Right lobe of liver (tissue), 6 donors: ENCODE results near the gene WNT1. TPM values are rescaled to one million over a fixed set of nuclear protein-coding genes. Genes with fewer than 3 reads are reported as not detected.

Experiments used
- ATAC-seq, 4 donors: fragments of 200-7000 bp; cut with Tn5 transposase; one replicate each; pipeline ENCODE4 v1.9.1; 2020; ENCODE audit warnings: mild to moderate bottlenecking in 4 of 4, moderate library complexity in 4 of 4
- DNase-seq, 3 donors: peaks; one replicate each; pipeline ENCODE4 v3.0.0-alpha.2; 2020
- H3K27ac ChIP-seq, 3 donors: fragments of 200-600 bp; one replicate each; pipeline ENCODE4 v1.8.0; 2022
- H3K27me3 ChIP-seq, 2 donors: fragments of 200-600 bp; one replicate each; pipeline ENCODE4 v1.8.0; 2022
- H3K36me3 ChIP-seq, 4 donors: fragments of 200-600 bp; sonication (generic) in 1 of 4; one replicate each; pipeline versions ENCODE4 v1.5.1 to v1.8.0; 2017 to 2022; ENCODE audit warnings: control low read depth in 1 of 4
- H3K4me1 ChIP-seq, 4 donors: fragments of 200-600 bp; sonication (generic) in 1 of 4; one replicate each; pipeline versions ENCODE4 v1.5.1 to v1.8.0; 2017 to 2022; ENCODE audit warnings: control low read depth in 1 of 4
- H3K4me3 ChIP-seq, 3 donors: fragments of 200-600 bp; one replicate each; pipeline ENCODE4 v1.8.0; 2022
- H3K9me3 ChIP-seq, 4 donors: fragments of 200-600 bp; sonication (generic) in 1 of 4; one replicate each; pipeline versions ENCODE4 v1.5.1 to v1.8.0; 2017 to 2022; ENCODE audit warnings: control low read depth in 1 of 4
- POLR2A ChIP-seq: fragments of 450-650 bp; IDR thresholded peaks from one replicate; pipeline ENCODE4 v1.6.1; 2017; ENCODE audit warnings: antibody characterized with exemption, mild to moderate bottlenecking
- WGBS: methylation state at CpG from one replicate; pipeline ENCODE4 v1.1.6; 2018; ENCODE audit warnings: low coverage, low lambda C conversion rate; ENCODE audit not compliant: insufficient coverage; ENCODE audit errors: missing lambda C conversion rate; 5-methylcytosine and 5-hydroxymethylcytosine counted together
- intact Hi-C, 2 donors: fragments of 100-400 bp; cut with DNase I; formaldehyde crosslinking; loops; one replicate each; pipeline versions ENCODE4 v1.11.2 to v1.14.1; 2022
- total RNA-seq, 6 experiments: library from RNA; depleted of rRNA in 2 of 6; stranded (reverse); fragments of >200 nt in 2 of 6; fragmentation: NEBNext Ultra II Directional in 3 of 6; extraction: Animal tissue kit (Norgen Biotek cat#: 25700) in 3 of 6; gene quantifications; one replicate each; pipeline versions ENCODE4 v1.1.0 to v1.2.4, GENCODE V29; 2016 to 2023
- TF ChIP-seq, protein P1 (sequence below), 4 donors: fragments of 200-600 bp in 3 of 4; fragments of 450-650 bp in 1 of 4; IDR thresholded peaks; one replicate each; pipeline versions ENCODE4 v1.5.1 to v1.8.0; 2016 to 2022; ENCODE audit warnings: antibody characterized with exemption in 4 of 4, mild to moderate bottlenecking in 2 of 4
- donor health status: DM: no; HTN: yes; CAD: no.
- donor health status: DM: no; HTN: no; CAD: no.
- donor health status: DM: no; HTN: no; CAD: no.
- donor health status: DM: no; HTN: yes; CAD: no.
- donor health status: DM: no; HTN: yes; CAD: no.

WNT1 gene
- total RNA-seq, 6 experiments from 2014 or later, result not detected

DNA sequence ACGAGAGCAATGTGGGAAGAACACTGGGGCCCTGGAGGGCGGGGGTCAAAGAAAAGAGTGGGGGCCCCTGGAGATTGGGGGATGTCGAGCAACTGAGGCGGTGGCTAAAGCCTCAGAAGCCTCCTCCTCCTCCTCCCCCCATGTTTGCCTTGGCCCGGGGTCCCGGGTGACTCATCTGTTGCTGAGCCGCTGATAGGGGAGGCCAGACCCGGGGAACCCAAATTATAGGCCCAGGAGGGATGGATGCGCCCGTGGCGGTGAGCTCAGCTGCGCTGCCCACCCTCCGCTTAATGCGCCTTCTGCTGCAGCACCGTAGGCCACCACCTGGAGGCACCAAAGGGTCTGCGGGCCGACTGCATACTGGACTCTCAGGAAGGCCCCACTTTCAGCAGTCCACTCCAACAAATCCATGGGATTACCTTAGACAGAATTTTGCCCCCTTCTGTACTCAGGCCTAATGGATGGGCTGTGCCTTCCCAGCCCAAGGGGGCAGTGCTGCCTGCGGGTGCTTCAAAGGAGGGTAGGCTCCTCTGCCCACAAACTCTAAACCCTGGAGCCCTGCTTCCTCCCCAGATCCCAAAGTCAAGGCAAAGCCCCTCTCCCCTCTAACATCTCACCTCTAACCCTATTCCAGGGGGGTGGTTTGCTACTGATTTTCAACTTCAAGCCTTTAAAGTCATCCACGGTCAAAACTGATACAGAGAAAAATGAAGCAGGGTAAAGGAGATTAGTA is 4.0 kb upstream of the WNT1 start:
- H3K27ac ChIP-seq, result no peak overlapping the region
- 23% methylated on average over 5 of the region's 19 CpGs for WGBS
- peaks cover 0 to 20% (median 3%) of the 10 kb centered on the region in 4 donors for H3K4me1 ChIP-seq

DNA sequence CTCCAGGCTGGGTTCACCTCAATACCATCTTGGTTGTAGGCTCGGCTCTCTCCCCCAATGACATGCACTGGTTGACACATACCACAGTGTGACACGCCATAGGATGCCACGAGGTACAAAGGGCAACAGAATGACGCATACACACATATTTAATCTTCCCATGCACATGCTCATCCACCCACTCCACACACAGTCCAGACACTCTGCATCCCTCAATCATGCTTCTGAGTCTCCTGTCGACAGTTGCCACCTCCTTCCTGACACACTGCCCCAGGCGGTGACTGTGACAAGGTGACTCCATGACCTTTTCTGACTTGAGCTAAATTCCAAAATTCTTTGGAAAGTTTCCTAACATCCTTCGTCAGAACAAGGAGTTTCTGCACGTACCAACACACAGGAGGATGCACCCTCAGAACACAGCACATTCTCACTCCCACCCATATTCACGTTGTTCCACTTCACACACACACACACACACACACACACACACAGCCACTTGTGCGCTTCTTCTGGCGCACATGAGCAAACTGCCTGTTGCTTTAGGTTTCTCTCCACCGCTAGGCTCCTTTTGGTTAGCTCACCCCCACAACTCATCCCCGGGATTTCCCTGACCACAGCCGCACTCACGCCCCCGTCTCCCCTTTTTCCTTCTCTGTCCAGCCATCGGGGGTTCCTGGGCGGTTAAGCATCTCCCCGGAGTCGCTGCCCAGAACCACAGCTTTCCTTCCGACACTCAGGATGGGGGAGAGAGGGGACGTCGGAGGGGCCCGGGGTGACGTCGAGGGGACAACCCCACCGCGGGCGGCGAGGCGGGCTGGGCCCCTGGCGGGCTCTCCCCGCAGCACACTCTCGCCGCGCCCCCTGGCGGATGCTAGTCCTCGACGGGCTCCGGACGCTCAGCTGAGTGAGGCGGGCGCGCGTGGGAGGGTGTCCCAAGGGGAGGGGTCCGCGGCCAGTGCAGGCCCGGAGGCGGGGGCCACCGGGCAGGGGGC is 536 bp upstream of the WNT1 start:
- Histone ChIP-seq H3K4me1 (peaks cover 4 to 34% (median 16%) of the 10 kb centered on the region in 4 donors), H3K9me3 (no peaks in the 10 kb centered on the region), H3K36me3 (no peaks in the 10 kb centered on the region), H3K4me3 (no peak overlapping the region), H3K27ac (no peak overlapping the region), H3K27me3 (peaks cover 8 to 59% of the 10 kb centered on the region in 2 donors)
- 7% methylated on average over 42 of the region's 50 CpGs for WGBS
- intact Hi-C loops, result no loop called here
- TF ChIP-seq, protein P1, sequence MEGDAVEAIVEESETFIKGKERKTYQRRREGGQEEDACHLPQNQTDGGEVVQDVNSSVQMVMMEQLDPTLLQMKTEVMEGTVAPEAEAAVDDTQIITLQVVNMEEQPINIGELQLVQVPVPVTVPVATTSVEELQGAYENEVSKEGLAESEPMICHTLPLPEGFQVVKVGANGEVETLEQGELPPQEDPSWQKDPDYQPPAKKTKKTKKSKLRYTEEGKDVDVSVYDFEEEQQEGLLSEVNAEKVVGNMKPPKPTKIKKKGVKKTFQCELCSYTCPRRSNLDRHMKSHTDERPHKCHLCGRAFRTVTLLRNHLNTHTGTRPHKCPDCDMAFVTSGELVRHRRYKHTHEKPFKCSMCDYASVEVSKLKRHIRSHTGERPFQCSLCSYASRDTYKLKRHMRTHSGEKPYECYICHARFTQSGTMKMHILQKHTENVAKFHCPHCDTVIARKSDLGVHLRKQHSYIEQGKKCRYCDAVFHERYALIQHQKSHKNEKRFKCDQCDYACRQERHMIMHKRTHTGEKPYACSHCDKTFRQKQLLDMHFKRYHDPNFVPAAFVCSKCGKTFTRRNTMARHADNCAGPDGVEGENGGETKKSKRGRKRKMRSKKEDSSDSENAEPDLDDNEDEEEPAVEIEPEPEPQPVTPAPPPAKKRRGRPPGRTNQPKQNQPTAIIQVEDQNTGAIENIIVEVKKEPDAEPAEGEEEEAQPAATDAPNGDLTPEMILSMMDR (IDR thresholded peaks at IDR 0.05), result peak; percentile 51 to 61 (median 60)
- TF ChIP-seq POLR2A, result no peak
- peak; percentile 53 to 59 (median 56) for ATAC-seq
- peak in 2 of 3 donors; percentile 70 to 72 for DNase-seq

More for the DNA sequence above, 4.0 kb upstream of the WNT1 start:
- TF ChIP-seq, protein P1 (IDR thresholded peaks at IDR 0.05), result peak; percentile 42 to 57 (median 46)
- no peak for TF ChIP-seq POLR2A
- Histone ChIP-seq H3K27me3 (peaks cover 11 to 51% of the 10 kb centered on the region in 2 donors), H3K9me3 (no peaks in the 10 kb centered on the region), H3K36me3 (no peaks in the 10 kb centered on the region), H3K4me3 (no peak overlapping the region)
- peak; percentile 55 to 69 (median 63) for ATAC-seq
- intact Hi-C loops, result no loop called here
- DNase-seq, result peak in 2 of 3 donors; percentile 44 to 63

DNA sequence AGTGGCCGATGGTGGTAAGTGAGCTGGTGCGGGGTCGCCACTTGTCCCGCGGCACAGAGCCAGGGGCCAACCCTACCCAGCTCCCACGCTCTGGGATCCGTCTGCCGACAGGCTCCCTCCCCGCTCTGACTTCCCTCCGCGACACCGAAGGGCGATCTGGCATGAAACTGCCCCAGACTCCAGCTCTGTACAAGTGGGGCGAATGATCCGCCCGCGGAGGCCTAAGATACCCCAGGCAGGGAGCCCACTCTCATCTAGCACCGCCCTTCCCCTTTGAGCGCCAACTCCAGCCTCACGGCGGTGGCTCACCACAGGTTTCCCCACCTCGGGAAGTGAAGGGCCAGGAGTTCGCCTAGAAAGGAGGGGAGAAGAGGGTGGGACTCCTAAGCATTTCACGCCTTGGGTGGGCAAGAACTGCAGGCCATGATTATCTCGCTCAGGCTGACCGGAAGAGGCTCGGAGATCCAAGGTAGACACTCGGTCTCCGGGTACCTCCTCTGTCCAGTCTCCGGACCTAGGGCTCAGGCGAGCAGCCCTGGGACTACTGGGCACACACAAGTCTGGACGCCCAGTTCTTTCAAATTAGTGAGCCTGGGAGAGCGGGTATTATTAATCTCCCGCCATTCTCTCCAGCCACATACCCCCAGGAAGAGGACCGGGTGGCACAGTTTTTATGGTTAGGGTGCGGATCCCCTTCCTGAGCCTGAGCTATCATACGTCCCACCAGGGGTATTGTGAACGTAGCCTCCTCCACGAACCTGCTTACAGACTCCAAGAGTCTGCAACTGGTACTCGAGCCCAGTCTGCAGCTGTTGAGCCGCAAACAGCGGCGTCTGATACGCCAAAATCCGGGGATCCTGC is 849 bp downstream of the WNT1 start:
- intact Hi-C loops, result no loop called here
- H3K27ac ChIP-seq, result no peak overlapping the region
- peak overlapping the region in 2 of 3 donors; percentile 9 to 15 for H3K4me3 ChIP-seq
- peaks cover 8 to 51% of the 10 kb centered on the region in 2 donors for H3K27me3 ChIP-seq
- no peak for DNase-seq
- no peaks in the 10 kb centered on the region for H3K36me3 ChIP-seq
- H3K4me1 ChIP-seq, result peaks cover 4 to 34% (median 16%) of the 10 kb centered on the region in 4 donors
- no peak for TF ChIP-seq POLR2A
- TF ChIP-seq, protein P1 (IDR thresholded peaks at IDR 0.05), result no peak
- no peaks in the 10 kb centered on the region for H3K9me3 ChIP-seq
- ATAC-seq, result peak in 1 of 4 donors; percentile 17
- WGBS, result 0% methylated on average over 8 of the region's 45 CpGs
